SK-N-SH treated with all-trans-retinoic acid at 6 μM for 48 hours (cell line): ENCODE measurements around the gene GLIS1.

ENCODE experiments used
- ATAC-seq: fragments of 200-7000 bp; cut with Tn5 transposase; 3 replicates; pipeline ENCODE4 v1.9.1; 2020; ENCODE audit warnings: mild to moderate bottlenecking, moderate library complexity
- ARNTL ChIP-seq: fragments of 450-650 bp; formaldehyde crosslinking; IDR thresholded peaks from 2 replicates; pipeline ENCODE4 v1.5.0; 2020; ENCODE audit warnings: low read depth, mild to moderate bottlenecking, moderate library complexity, borderline replicate concordance
- CSDC2 ChIP-seq: fragments of 250-450 bp; sonication (Bioruptor Pico); IDR thresholded peaks from 2 replicates; pipeline ENCODE4 v1.5.0; 2020; ENCODE audit warnings: mild to moderate bottlenecking, moderate library complexity
- CSRNP3 ChIP-seq: fragments of 250-450 bp; sonication (Bioruptor Pico); IDR thresholded peaks from 2 replicates; pipeline ENCODE4 v1.5.1; 2021; ENCODE audit warnings: mild to moderate bottlenecking, moderate library complexity
- ESRRG ChIP-seq: fragments of 250-450 bp; sonication (Bioruptor Pico); IDR thresholded peaks from 2 replicates; pipeline ENCODE4 v1.6.1; 2021; ENCODE audit warnings: mild to moderate bottlenecking
- GLIS3 ChIP-seq: fragments of 250-450 bp; sonication (Bioruptor Pico); IDR thresholded peaks from 2 replicates; pipeline ENCODE4 v1.5.0; 2020; ENCODE audit warnings: mild to moderate bottlenecking, moderate library complexity
- OSR1 ChIP-seq: fragments of 250-450 bp; sonication (Bioruptor Pico); IDR thresholded peaks from 2 replicates; pipeline ENCODE4 v1.8.0; 2022; ENCODE audit warnings: moderate library complexity, mild to moderate bottlenecking, inconsistent platforms
- PATZ1 ChIP-seq: fragments of 250-450 bp; sonication (Bioruptor Pico); IDR thresholded peaks from 2 replicates; pipeline ENCODE4 v1.8.0; 2020; ENCODE audit warnings: mild to moderate bottlenecking, moderate library complexity, borderline replicate concordance
- PPARA ChIP-seq: fragments of 250-450 bp; sonication (Bioruptor Pico); IDR thresholded peaks from 2 replicates; pipeline ENCODE4 v1.5.0; 2020; ENCODE audit warnings: mild to moderate bottlenecking, borderline replicate concordance
- SNAI2 ChIP-seq: fragments of 250-450 bp; sonication (Bioruptor Pico); IDR thresholded peaks from 2 replicates; pipeline ENCODE4 v1.5.0; 2020; ENCODE audit warnings: mild to moderate bottlenecking, moderate library complexity
- TCF4 ChIP-seq: fragments of 250-450 bp; sonication (Bioruptor Pico); IDR thresholded peaks from 2 replicates; pipeline ENCODE4 v1.8.0; 2021; ENCODE audit warnings: mild to moderate bottlenecking, moderate library complexity, borderline replicate concordance
- TOX ChIP-seq: fragments of 250-450 bp; sonication (Bioruptor Pico); IDR thresholded peaks from 2 replicates; pipeline ENCODE4 v1.8.0; 2021; ENCODE audit warnings: mild to moderate bottlenecking, moderate library complexity, borderline replicate concordance
- TSHZ2 ChIP-seq: fragments of 250-450 bp; sonication (Bioruptor Pico); IDR thresholded peaks from 2 replicates; pipeline ENCODE4 v1.5.0; 2020; ENCODE audit warnings: mild to moderate bottlenecking, moderate library complexity
- ZC3H10 ChIP-seq: fragments of 250-450 bp; sonication (Bioruptor Pico); IDR thresholded peaks from 2 replicates; pipeline ENCODE4 v1.5.1; 2021; ENCODE audit warnings: mild to moderate bottlenecking, moderate library complexity
- ZFP3 ChIP-seq: fragments of 250-450 bp; sonication (Bioruptor Pico); IDR thresholded peaks from 2 replicates; pipeline ENCODE4 v1.5.0; 2020; ENCODE audit warnings: mild to moderate bottlenecking, moderate library complexity
- ZFP30 ChIP-seq: fragments of 450-650 bp; formaldehyde crosslinking; IDR thresholded peaks from 2 replicates; pipeline ENCODE4 v1.5.0; 2022; ENCODE audit warnings: mild to moderate bottlenecking, moderate library complexity
- ZNF565 ChIP-seq: fragments of 450-650 bp; formaldehyde crosslinking; conservative IDR thresholded peaks from 2 replicates; pipeline ENCODE4 v1.5.0; 2020; ENCODE audit warnings: low read depth, mild to moderate bottlenecking, moderate library complexity
- ZNF70 ChIP-seq: fragments of 450-650 bp; formaldehyde crosslinking; IDR thresholded peaks from 2 replicates; pipeline ENCODE4 v1.5.0; 2020; ENCODE audit warnings: mild to moderate bottlenecking, moderate library complexity
- TF ChIP-seq, protein P1 (sequence below): fragments of 250-450 bp; sonication (Bioruptor Pico); IDR thresholded peaks from 2 replicates; pipeline ENCODE4 v1.5.1; 2020; ENCODE audit warnings: low read depth, mild to moderate bottlenecking, moderate library complexity

Gene GLIS1

DNA sequence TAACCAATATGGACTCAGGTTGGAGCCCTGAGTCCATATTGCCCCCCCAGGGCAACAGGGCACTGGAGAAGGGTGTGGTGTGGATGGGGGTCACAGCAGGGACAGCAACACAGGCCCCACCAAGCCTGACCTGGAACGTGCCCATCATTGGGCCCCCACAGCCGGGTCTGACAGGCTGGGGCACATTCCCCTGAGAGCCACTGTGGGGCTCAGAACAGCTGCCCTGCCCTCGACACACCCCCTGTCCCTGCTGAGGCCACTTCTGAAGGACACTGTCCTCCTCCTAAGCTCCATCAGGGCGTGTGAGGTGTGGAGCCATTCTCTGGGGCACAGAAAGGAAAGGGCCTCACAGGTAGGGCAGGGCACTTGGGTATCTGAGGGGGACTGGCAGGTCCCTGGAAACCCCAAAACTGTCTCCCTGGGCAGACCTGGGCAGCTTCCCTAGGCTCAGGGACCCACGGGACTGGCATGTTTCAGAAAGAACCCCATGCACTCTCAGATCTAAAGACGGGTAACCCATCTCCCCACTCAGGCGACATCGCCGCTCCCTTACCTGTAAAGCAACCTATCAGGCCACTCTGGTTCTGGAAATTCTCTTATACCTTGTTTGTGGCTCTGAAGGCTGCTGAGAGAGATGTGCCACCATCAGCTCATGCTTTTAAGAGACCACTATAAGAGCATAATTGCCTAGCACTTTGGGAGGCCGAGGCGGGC is 184.2 kb downstream of the GLIS1 start:
- TF ChIP-seq CSRNP3 (CRISPR knock-in tag) (no peak), ZC3H10 (CRISPR knock-in tag) (no peak), PPARA (no peak), ESRRG (CRISPR knock-in tag) (no peak), SNAI2 (no peak), ZFP30 (no peak)
- no peak for ATAC-seq

GRCh38 chr1:53553734-53554509 is 185.0 kb downstream of the GLIS1 start:
- ATAC-seq = no peak
- no peak for TF ChIP-seq ZNF70
- no peak for TF ChIP-seq TCF4 (CRISPR knock-in tag)
- TF ChIP-seq PATZ1 = no peak
- no peak for TF ChIP-seq SNAI2
- no peak for TF ChIP-seq OSR1 (CRISPR knock-in tag)
- TF ChIP-seq ZNF565 (CRISPR knock-in tag) = no peak
- TF ChIP-seq TSHZ2 (CRISPR knock-in tag) = no peak
- TF ChIP-seq TOX (CRISPR knock-in tag) = no peak
- no peak for TF ChIP-seq PPARA

GRCh38 chr1:53552981-53553733 is 185.8 kb downstream of the GLIS1 start:
- ATAC-seq = no peak
- TF ChIP-seq ESRRG (CRISPR knock-in tag) (no peak), CSDC2 (CRISPR knock-in tag) (no peak), TCF4 (CRISPR knock-in tag) (no peak), ZNF565 (CRISPR knock-in tag) (no peak), ZNF70 (no peak)
- TF ChIP-seq, protein P1, sequence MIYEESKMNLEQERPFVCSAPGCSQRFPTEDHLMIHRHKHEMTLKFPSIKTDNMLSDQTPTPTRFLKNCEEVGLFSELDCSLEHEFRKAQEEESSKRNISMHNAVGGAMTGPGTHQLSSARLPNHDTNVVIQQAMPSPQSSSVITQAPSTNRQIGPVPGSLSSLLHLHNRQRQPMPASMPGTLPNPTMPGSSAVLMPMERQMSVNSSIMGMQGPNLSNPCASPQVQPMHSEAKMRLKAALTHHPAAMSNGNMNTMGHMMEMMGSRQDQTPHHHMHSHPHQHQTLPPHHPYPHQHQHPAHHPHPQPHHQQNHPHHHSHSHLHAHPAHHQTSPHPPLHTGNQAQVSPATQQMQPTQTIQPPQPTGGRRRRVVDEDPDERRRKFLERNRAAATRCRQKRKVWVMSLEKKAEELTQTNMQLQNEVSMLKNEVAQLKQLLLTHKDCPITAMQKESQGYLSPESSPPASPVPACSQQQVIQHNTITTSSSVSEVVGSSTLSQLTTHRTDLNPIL (CRISPR knock-in tag) = no peak

DNA sequence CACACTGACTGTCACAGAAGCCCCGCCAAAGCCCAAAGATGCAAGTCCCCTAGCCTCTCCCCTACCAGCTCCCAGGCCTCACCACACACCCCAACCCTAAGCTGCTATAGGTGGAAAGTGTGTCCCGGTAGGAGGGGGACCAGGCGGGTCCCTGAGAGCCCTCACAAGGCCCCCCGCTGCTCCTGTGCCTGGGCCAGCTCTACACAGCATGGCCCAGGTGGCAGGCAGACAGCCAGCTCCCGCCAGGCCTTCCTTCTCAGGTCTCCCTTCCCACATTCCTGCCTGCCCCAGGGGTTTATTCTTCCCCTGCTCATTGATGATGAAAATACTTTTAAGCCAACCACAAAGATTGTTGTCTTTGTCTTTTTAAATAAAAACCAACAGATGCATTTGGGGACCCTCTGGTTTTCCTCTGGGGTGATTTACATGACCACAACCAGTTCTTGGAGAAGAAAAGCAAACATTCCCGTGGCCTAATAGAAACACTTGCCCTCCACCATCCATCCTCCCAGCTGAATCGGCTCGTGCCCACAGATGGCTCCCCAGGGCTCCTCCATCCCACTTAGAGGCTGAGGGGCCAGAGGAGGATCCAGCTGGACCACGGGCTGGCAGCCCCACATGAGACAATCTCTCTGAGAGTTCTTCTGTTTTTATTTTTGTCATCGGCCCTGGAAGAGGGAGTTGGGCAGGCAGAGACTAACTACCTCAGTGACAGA is 186.7 kb downstream of the GLIS1 start:
- TF ChIP-seq CSDC2 (CRISPR knock-in tag) = no peak
- TF ChIP-seq ZFP3 = no peak
- TF ChIP-seq ZNF565 (CRISPR knock-in tag) = no peak
- no peak for TF ChIP-seq CSRNP3 (CRISPR knock-in tag)
- TF ChIP-seq ARNTL (CRISPR knock-in tag) = no peak
- no peak for TF ChIP-seq ZFP30
- TF ChIP-seq GLIS3 (CRISPR knock-in tag) = no peak
- TF ChIP-seq ZC3H10 (CRISPR knock-in tag) = no peak
- TF ChIP-seq TOX (CRISPR knock-in tag) = no peak
- TF ChIP-seq, all 23 proteins: peak for 0
- ATAC-seq = 0 out of 3 replicates have a peak, but pooled peaks have one; percentile 21
